ENCODE results near the gene CCL21. TPM values are rescaled to one million over a fixed set of nuclear protein-coding genes. Genes with fewer than 3 reads are reported as not detected.
"Not testable (repeated sequence)": the region's sequence is repeated elsewhere in the genome, so short reads cannot be mapped to it uniquely, and the experiment has no call there.

CCL21 gene
- total and polyA plus RNA-seq, 3 donors from 2014 or later, result 1.7 to 76.3 (median 2.0) TPM

GRCh38 chr9:34742710-34743109, 32.8 kb upstream of the CCL21 start:
- TF ChIP-seq POLR2A (IDR thresholded peaks at IDR 0.05) (no peak), CTCF (IDR thresholded peaks at IDR 0.05) (no peak)
- H3K4me1 ChIP-seq, result no peaks in the 10 kb centered on the region
- H3K4me3 ChIP-seq, result no peak overlapping the region
- H3K27me3 ChIP-seq, result no peaks in the 10 kb centered on the region
- intact Hi-C loops (cut with DNase I; ENCODE audit: low total_unique reads), result no loop called here
- no peaks in the 10 kb centered on the region for H3K36me3 ChIP-seq (ENCODE audit: low read depth, missing control alignments)
- no peak for DNase-seq
- H3K27ac ChIP-seq, result no peak overlapping the region
- WGBS, 2 donors, result 91 to 94% methylated on average over 2 of the region's 2 CpGs
- H3K9me3 ChIP-seq, result no peaks in the 10 kb centered on the region

- no peaks in the 10 kb centered on the region for H3K27me3 ChIP-seq
- 69 to 72% methylated on average over 6 of the region's 6 CpGs for WGBS, 2 donors
- TF ChIP-seq CTCF (IDR thresholded peaks at IDR 0.05), result no peak
- TF ChIP-seq POLR2A (IDR thresholded peaks at IDR 0.05), result no peak
- no peak overlapping the region for H3K4me3 ChIP-seq
- no peaks in the 10 kb centered on the region for H3K9me3 ChIP-seq
- no peaks in the 10 kb centered on the region for H3K4me1 ChIP-seq
- H3K27ac ChIP-seq, result no peak overlapping the region
- DNase-seq, result no peak
- intact Hi-C loops (cut with DNase I; ENCODE audit: low total_unique reads), result no loop called here
- H3K36me3 ChIP-seq (ENCODE audit: low read depth, missing control alignments), result no peaks in the 10 kb centered on the region
Measured at GRCh38 chr9:34741628-34742027, 31.7 kb upstream of the CCL21 start.

GRCh38 chr9:34740176-34740575, 30.2 kb upstream of the CCL21 start:
- WGBS, 2 donors, result 78% methylated on average over 22 of the region's 27 CpGs; no CpG with 5 or more reads in 1 of the 2 donors
- H3K36me3 ChIP-seq (ENCODE audit: low read depth, missing control alignments); H3K27ac ChIP-seq; DNase-seq; H3K9me3 ChIP-seq; intact Hi-C loops (cut with DNase I; ENCODE audit: low total_unique reads); H3K27me3 ChIP-seq; H3K4me1 ChIP-seq: not testable (repeated sequence)
- peak overlapping the region; percentile 19 to 23 for H3K4me3 ChIP-seq

- Histone ChIP-seq H3K4me1 (no peaks in the 10 kb centered on the region), H3K4me3 (no peak overlapping the region), H3K27me3 (no peaks in the 10 kb centered on the region), H3K36me3 (ENCODE audit: low read depth, missing control alignments) (no peaks in the 10 kb centered on the region), H3K9me3 (no peaks in the 10 kb centered on the region), H3K27ac (no peak overlapping the region)
- WGBS, 2 donors, result 74 to 76% methylated on average over 6 of the region's 6 CpGs
- DNase-seq, result no peak
- no peak for TF ChIP-seq POLR2A (IDR thresholded peaks at IDR 0.05)
- no peak for TF ChIP-seq CTCF (IDR thresholded peaks at IDR 0.05)
- intact Hi-C loops (cut with DNase I; ENCODE audit: low total_unique reads), result no loop called here
Measured at GRCh38 chr9:34737677-34738260, 27.8 kb upstream of the CCL21 start.

GRCh38 chr9:34734720-34735119, 24.8 kb upstream of the CCL21 start:
- Histone ChIP-seq H3K4me3 (no peak overlapping the region), H3K27me3 (no peaks in the 10 kb centered on the region), H3K27ac (no peak overlapping the region), H3K9me3 (no peaks in the 10 kb centered on the region), H3K36me3 (ENCODE audit: low read depth, missing control alignments) (no peaks in the 10 kb centered on the region), H3K4me1 (no peaks in the 10 kb centered on the region)
- intact Hi-C loops (cut with DNase I; ENCODE audit: low total_unique reads), result no loop called here
- TF ChIP-seq CTCF (IDR thresholded peaks at IDR 0.05) (no peak), POLR2A (IDR thresholded peaks at IDR 0.05) (no peak)
- no peak for DNase-seq
